ENCODE measurements around the gene FHIT. TPM values are rescaled to one million over a fixed set of nuclear protein-coding genes. Genes with fewer than 3 reads are reported as not detected.

Gene FHIT
- total RNA-seq, 4 donors from 2014 or later: 8.8 to 35.6 (median 12.6) TPM

GRCh38 chr3:60475096-60475495, 776.2 kb downstream of the FHIT start:
- Histone ChIP-seq H3K27ac (no peak overlapping the region), H3K9me3 (no peaks in the 10 kb centered on the region), H3K4me1 (no peaks in the 10 kb centered on the region), H3K27me3 (no peaks in the 10 kb centered on the region), H3K36me3 (no peaks in the 10 kb centered on the region), H3K4me3 (no peak overlapping the region)
- WGBS: 27% methylated on average over 2 of the region's 2 CpGs
- TF ChIP-seq CTCF (IDR thresholded peaks at IDR 0.05) (no peak), POLR2AphosphoS5 (IDR thresholded peaks at IDR 0.05) (no peak), POLR2A (IDR thresholded peaks at IDR 0.05) (no peak), EP300 (IDR thresholded peaks at IDR 0.05) (no peak)
- no peak for DNase-seq (ENCODE audit: low spot score in 2 of 2)

DNA sequence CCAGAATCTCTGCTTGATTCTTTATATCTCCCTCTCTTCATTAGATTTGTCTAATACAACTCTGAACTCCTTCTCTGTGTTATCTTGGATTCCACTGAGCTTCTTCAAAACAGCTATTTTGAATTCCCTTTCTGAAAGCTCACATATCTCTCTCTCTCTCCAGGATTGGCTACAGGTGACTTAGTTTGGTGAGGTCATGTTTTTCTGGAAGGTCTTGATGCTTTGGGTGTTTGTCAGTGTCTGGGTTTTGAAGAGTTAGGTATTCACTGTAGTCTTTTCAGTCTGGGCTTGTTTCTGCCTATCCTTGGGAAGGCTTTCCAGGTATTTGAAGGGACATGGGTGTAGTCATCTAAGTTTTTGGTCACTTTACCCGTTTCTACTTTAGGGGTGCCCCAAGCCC, 781.8 kb downstream of the FHIT start:
- Histone ChIP-seq H3K9me3 (no peaks in the 10 kb centered on the region), H3K4me3 (no peak overlapping the region), H3K27ac (no peak overlapping the region), H3K27me3 (no peaks in the 10 kb centered on the region), H3K36me3 (no peaks in the 10 kb centered on the region), H3K4me1 (no peaks in the 10 kb centered on the region)
- WGBS: 95% methylated on average over 1 of the region's 1 CpG
- TF ChIP-seq POLR2A (IDR thresholded peaks at IDR 0.05) (no peak), CTCF (IDR thresholded peaks at IDR 0.05) (no peak), EP300 (IDR thresholded peaks at IDR 0.05) (no peak), POLR2AphosphoS5 (IDR thresholded peaks at IDR 0.05) (no peak)
- DNase-seq (ENCODE audit: low spot score in 2 of 2): no peak

DNA sequence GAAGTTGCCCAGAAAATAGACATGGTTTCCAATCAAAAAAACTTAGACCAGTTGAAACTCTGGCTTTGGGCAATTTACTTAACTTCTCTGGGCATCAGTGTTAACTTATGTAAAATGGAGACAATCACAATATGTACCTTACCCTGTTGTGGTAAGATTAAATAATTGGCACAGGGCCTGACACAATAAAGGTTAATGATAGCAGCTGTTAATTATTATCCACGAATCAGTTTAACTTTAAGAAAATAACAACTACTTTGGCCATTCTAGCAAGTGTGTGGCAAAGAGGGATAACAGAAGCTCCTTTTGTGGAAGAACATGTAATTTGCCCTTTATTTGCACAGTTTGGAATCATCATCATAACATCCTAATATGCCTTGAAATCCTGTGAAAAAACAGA, 787.6 kb downstream of the FHIT start:
- DNase-seq (ENCODE audit: low spot score in 2 of 2): no peak
- H3K4me3 ChIP-seq: no peak overlapping the region
- H3K36me3 ChIP-seq: no peaks in the 10 kb centered on the region
- no peak overlapping the region for H3K27ac ChIP-seq
- TF ChIP-seq POLR2AphosphoS5 (IDR thresholded peaks at IDR 0.05) (no peak), POLR2A (IDR thresholded peaks at IDR 0.05) (no peak), CTCF (IDR thresholded peaks at IDR 0.05) (no peak), EP300 (IDR thresholded peaks at IDR 0.05) (no peak)
- WGBS: 43% methylated on average over 1 of the region's 1 CpG
- no peaks in the 10 kb centered on the region for H3K4me1 ChIP-seq
- no peaks in the 10 kb centered on the region for H3K27me3 ChIP-seq
- no peaks in the 10 kb centered on the region for H3K9me3 ChIP-seq

GRCh38 chr3:60461267-60461666, 790.0 kb downstream of the FHIT start:
- WGBS: 46% methylated on average over 4 of the region's 4 CpGs

DNA sequence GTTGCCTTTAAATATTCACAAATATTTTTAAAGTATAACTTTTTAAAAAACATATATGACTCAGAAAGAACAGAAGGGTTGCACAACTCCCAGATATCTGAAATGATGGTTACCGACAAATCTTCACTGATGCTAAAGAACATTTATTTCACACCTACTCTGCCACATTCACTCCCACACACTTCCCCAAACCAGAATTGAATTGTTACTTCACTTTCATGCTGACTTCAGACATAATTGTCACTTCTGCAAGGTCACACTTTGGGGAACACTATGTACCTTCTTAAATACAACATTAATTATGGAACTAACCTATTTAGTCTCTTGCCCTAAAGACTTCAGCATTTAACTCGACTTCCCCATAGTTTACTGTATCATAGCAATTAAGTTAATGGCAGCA, 795.1 kb downstream of the FHIT start:
- 57% methylated on average over 2 of the region's 2 CpGs for whole genome bisulfite sequencing
- Histone ChIP-seq H3K9me3 (no peaks in the 10 kb centered on the region), H3K27me3 (no peaks in the 10 kb centered on the region), H3K4me1 (no peaks in the 10 kb centered on the region), H3K27ac (no peak overlapping the region), H3K36me3 (no peaks in the 10 kb centered on the region), H3K4me3 (no peak overlapping the region)
- no peak for TF ChIP-seq CTCF (IDR thresholded peaks at IDR 0.05)
- TF ChIP-seq EP300 (IDR thresholded peaks at IDR 0.05): no peak
- TF ChIP-seq POLR2A (IDR thresholded peaks at IDR 0.05): no peak
- TF ChIP-seq POLR2AphosphoS5 (IDR thresholded peaks at IDR 0.05): no peak
- no peak for DNase-seq (ENCODE audit: low spot score in 2 of 2)

More at GRCh38 chr3:60461267-60461666, 790.0 kb downstream of the FHIT start:
- Histone ChIP-seq H3K27me3 (no peaks in the 10 kb centered on the region), H3K27ac (no peak overlapping the region), H3K4me1 (no peaks in the 10 kb centered on the region), H3K9me3 (no peaks in the 10 kb centered on the region), H3K36me3 (no peaks in the 10 kb centered on the region), H3K4me3 (no peak overlapping the region)
- DNase-seq (ENCODE audit: low spot score in 2 of 2): no peak
- TF ChIP-seq POLR2A (IDR thresholded peaks at IDR 0.05) (no peak), EP300 (IDR thresholded peaks at IDR 0.05) (no peak), CTCF (IDR thresholded peaks at IDR 0.05) (no peak), POLR2AphosphoS5 (IDR thresholded peaks at IDR 0.05) (no peak)

Data from suprapubic skin (tissue), 4 donors.